GM12878 (cell line): ENCODE measurements around the gene C1orf198. TPM values are rescaled to one million over a fixed set of nuclear protein-coding genes. Genes with fewer than 3 reads are reported as not detected.

ENCODE experiments used
- ATAC-seq: fragments of 200-7000 bp; cut with Tn5 transposase; 3 replicates; pipeline ENCODE4 v1.9.1; 2020; ENCODE audit warnings: mild to moderate bottlenecking, moderate library complexity
- BruUV-seq: library from RNA; stranded (reverse); fragments of 400-500 nt; replicated peaks from 2 replicates; lab custom pipeline; 2021; lab: Mats Ljungman, UMichigan
- CTCF ChIA-PET: fragments of 300-600 bp; sonication (Branson Sonifier 250); formaldehyde crosslinking; extraction: SDS; loops from one replicate; lab custom pipeline; 2021; ENCODE audit warnings: inconsistent platforms; lab: Yijun Ruan, JAX
- POLR2A ChIA-PET: fragments of 350-600 bp; formaldehyde crosslinking; extraction: SDS; loops from one replicate; lab custom pipeline; 2021; ENCODE audit warnings: inconsistent platforms; lab: Charles Lee
- RAD21 ChIA-PET: fragments of 300-600 bp; sonication (Branson Sonifier 250); formaldehyde crosslinking; loops from one replicate; lab custom pipeline; 2023; ENCODE audit warnings: antibody characterized with exemption; ENCODE audit not compliant: unreplicated experiment; lab: Charles Lee
- SMC1A ChIA-PET: fragments of 300-600 bp; sonication (Branson Sonifier 250); formaldehyde crosslinking; loops from one replicate; lab custom pipeline; 2023; ENCODE audit not compliant: unreplicated experiment, uncharacterized antibody; lab: Charles Lee
- DNase-seq: peaks from one replicate; pipeline ENCODE4 v3.0.0-alpha.2; 2011; ENCODE audit warnings: low read depth, low spot score
- FAIRE-seq: peaks from 3 replicates; lab custom pipeline; 2011; peaks lifted over from hg19 to GRCh38; lab: Jason Lieb, UNC
- H2AFZ ChIP-seq: 2 replicates; pipeline ENCODE4 v1.6.0; 2011; ENCODE audit warnings: low read depth, low read length, control low read depth; ENCODE audit not compliant: control insufficient read depth
- H3K27ac ChIP-seq: 2 replicates; pipeline ENCODE4 v1.5.1; 2011; ENCODE audit warnings: control low read depth; ENCODE audit not compliant: control insufficient read depth, insufficient read depth
- H3K27me3 ChIP-seq, 2 experiments: replicated peaks in 1 of 2; 2 replicates each; pipeline versions ENCODE4 v1.6.0 to v1.6.1; 2011; ENCODE audit warnings: low read length in 1 of 2; ENCODE audit not compliant: control insufficient read depth in 2 of 2, insufficient read depth in 2 of 2
- H3K36me3 ChIP-seq, 2 experiments: 2 replicates each; pipeline ENCODE4 v1.5.1; 2011; ENCODE audit warnings: low read length in 1 of 2; ENCODE audit not compliant: control insufficient read depth in 2 of 2, insufficient read depth in 2 of 2
- H3K4me1 ChIP-seq: 2 replicates; pipeline ENCODE4 v1.6.1; 2011; ENCODE audit warnings: mild to moderate bottlenecking, low read length, moderate library complexity, mixed read lengths; ENCODE audit not compliant: control insufficient read depth, insufficient read depth
- H3K4me2 ChIP-seq: 2 replicates; pipeline ENCODE4 v1.6.0; 2011; ENCODE audit warnings: control low read depth; ENCODE audit not compliant: control insufficient read depth, insufficient read depth
- H3K4me3 ChIP-seq: fragments of 200-600 bp; sonication (generic); 2 replicates; pipeline ENCODE4 v1.5.1; 2016
- H3K79me2 ChIP-seq: 2 replicates; pipeline ENCODE4 v1.6.0; 2011; ENCODE audit warnings: low read length; ENCODE audit not compliant: control insufficient read depth, insufficient read depth
- H3K9ac ChIP-seq: 2 replicates; pipeline ENCODE4 v1.8.0; 2011; ENCODE audit warnings: low read length, control low read depth, mixed read lengths; ENCODE audit not compliant: control insufficient read depth, insufficient read depth
- H3K9me3 ChIP-seq: replicated peaks from 3 replicates; pipeline ENCODE4 v1.5.1; 2011; ENCODE audit warnings: mild to moderate bottlenecking, low read length; ENCODE audit not compliant: control insufficient read depth, insufficient read depth
- H4K20me1 ChIP-seq: 2 replicates; pipeline ENCODE4 v1.6.0; 2011; ENCODE audit not compliant: control insufficient read depth, insufficient read depth
- EP300 ChIP-seq, 2 experiments: fragments of 150-350 bp in 1 of 2; IDR thresholded peaks; 2 replicates each; pipeline ENCODE4 v1.6.1; 2011 to 2012; ENCODE audit warnings: low read depth in 2 of 2, low read length in 2 of 2, borderline replicate concordance in 1 of 2, improper control_type of control experiment in 1 of 2, inconsistent platforms in 1 of 2; ENCODE audit not compliant: control insufficient read depth in 1 of 2
- ETV6 ChIP-seq, 2 experiments: fragments of 450-650 bp in 1 of 2; IDR thresholded peaks in 1 of 2; conservative IDR thresholded peaks in 1 of 2; 2 replicates each; pipeline ENCODE4 v1.6.1; 2014; ENCODE audit warnings: antibody characterized with exemption in 1 of 2, borderline replicate concordance in 1 of 2, low read depth in 1 of 2, mild to moderate bottlenecking in 1 of 2, moderate library complexity in 1 of 2
- FOXK2 ChIP-seq: fragments of 450-650 bp; IDR thresholded peaks from 2 replicates; pipeline ENCODE4 v1.6.1; 2017; ENCODE audit warnings: mild to moderate bottlenecking, moderate library complexity
- IRF3 ChIP-seq: fragments of 450-650 bp; IDR thresholded peaks from 2 replicates; pipeline ENCODE4 v1.6.1; 2014; ENCODE audit warnings: mild to moderate bottlenecking
- SMAD5 ChIP-seq: IDR thresholded peaks from 2 replicates; pipeline ENCODE4 v1.6.1; 2016; ENCODE audit warnings: antibody characterized with exemption, low read depth
- STAT3 ChIP-seq: IDR thresholded peaks from 2 replicates; pipeline ENCODE4 v1.6.1; 2011; ENCODE audit warnings: low read depth, low read length, improper control_type of control experiment
- WGBS: methylation state at CpG from one replicate; pipeline ENCODE4 v1.1.6; 2016; ENCODE audit warnings: low lambda C conversion rate; ENCODE audit not compliant: insufficient replicate concordance, insufficient coverage; ENCODE audit errors: missing lambda C conversion rate; 5-methylcytosine and 5-hydroxymethylcytosine counted together
- in situ Hi-C: fragments of 300-500 bp; cut with MboI; formaldehyde crosslinking; loops from 9 replicates; pipeline ENCODE4 v1.14.3; 2018; ENCODE audit warnings: mixed read lengths
- intact Hi-C: fragments of 100-400 bp; cut with micrococcal nuclease; formaldehyde crosslinking; loops from one replicate; pipeline ENCODE4 v1.14.2; 2022; ENCODE audit not compliant: unreplicated experiment
- polyA plus RNA-seq, 11 experiments: library from polyadenylated mRNA; depleted of rRNA in 4 of 11; unstranded in 6 of 11; stranded (reverse) in 5 of 11; fragments of >200 nt; fragmentation: Nextera tagmentation in 4 of 11; fragmentation: Illumina TruSeq in 1 of 11; extraction: Ambion mirVana in 4 of 11; extraction: Trizol in 1 of 11; gene quantifications; 1 replicate in 1 of 11; 2 replicates in 10 of 11; pipeline versions ENCODE4 v1.2.1 to v1.2.3, GENCODE V29; 2011 to 2016; ENCODE audit warnings: inconsistent platforms in 2 of 11, missing spikeins in 2 of 11, low read depth in 1 of 11
- total RNA-seq, 4 experiments: library from RNA; depleted of rRNA in 3 of 4; stranded (reverse); fragments of >200 nt in 3 of 4; fragmentation: Illumina TruSeq in 1 of 4; extraction: Trizol in 1 of 4; gene quantifications; 2 replicates each; pipeline versions ENCODE4 v1.2.1 to v1.2.3, GENCODE V29; 2013 to 2021
- TF ChIP-seq, protein P1 (sequence below): fragments of 450-650 bp; formaldehyde crosslinking; IDR thresholded peaks from 2 replicates; pipeline ENCODE4 v1.4.0; 2022; ENCODE audit warnings: mild to moderate bottlenecking, moderate library complexity
- TF ChIP-seq, protein P2 (sequence below): fragments of 150-350 bp; IDR thresholded peaks from 2 replicates; pipeline ENCODE4 v1.6.1; 2014; ENCODE audit warnings: mild to moderate bottlenecking, low read depth, low read length

The C1orf198 gene
- total and polyA plus RNA-seq, 10 of the 15 experiments (the other 5 are each of a cell fraction or from before 2014, with no cell fraction given) = 0.16 to 2.8 (median 1.1) TPM

GRCh38 chr1:230865062-230865817, 3.1 kb downstream of the C1orf198 start (continued):
- TF ChIP-seq, protein P1, sequence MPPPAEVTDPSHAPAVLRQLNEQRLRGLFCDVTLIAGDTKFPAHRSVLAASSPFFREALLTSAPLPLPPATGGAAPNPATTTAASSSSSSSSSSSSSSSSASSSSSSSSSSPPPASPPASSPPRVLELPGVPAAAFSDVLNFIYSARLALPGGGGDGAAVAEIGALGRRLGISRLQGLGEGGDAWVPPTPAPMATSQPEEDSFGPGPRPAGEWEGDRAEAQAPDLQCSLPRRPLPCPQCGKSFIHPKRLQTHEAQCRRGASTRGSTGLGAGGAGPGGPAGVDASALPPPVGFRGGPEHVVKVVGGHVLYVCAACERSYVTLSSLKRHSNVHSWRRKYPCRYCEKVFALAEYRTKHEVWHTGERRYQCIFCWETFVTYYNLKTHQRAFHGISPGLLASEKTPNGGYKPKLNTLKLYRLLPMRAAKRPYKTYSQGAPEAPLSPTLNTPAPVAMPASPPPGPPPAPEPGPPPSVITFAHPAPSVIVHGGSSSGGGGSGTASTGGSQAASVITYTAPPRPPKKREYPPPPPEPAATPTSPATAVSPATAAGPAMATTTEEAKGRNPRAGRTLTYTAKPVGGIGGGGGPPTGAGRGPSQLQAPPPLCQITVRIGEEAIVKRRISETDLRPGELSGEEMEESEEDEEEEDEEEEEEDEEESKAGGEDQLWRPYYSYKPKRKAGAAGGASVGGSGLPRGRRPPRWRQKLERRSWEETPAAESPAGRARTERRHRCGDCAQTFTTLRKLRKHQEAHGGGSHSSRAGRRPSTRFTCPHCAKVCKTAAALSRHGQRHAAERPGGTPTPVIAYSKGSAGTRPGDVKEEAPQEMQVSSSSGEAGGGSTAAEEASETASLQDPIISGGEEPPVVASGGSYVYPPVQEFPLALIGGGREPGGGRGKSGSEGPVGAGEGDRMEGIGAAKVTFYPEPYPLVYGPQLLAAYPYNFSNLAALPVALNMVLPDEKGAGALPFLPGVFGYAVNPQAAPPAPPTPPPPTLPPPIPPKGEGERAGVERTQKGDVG (CRISPR knock-in tag) = no peak
- TF ChIP-seq STAT3 = no peak
- TF ChIP-seq, protein P2, sequence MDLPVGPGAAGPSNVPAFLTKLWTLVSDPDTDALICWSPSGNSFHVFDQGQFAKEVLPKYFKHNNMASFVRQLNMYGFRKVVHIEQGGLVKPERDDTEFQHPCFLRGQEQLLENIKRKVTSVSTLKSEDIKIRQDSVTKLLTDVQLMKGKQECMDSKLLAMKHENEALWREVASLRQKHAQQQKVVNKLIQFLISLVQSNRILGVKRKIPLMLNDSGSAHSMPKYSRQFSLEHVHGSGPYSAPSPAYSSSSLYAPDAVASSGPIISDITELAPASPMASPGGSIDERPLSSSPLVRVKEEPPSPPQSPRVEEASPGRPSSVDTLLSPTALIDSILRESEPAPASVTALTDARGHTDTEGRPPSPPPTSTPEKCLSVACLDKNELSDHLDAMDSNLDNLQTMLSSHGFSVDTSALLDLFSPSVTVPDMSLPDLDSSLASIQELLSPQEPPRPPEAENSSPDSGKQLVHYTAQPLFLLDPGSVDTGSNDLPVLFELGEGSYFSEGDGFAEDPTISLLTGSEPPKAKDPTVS = no peak

- POLR2A ChIA-PET = no interaction called here
Measured at GRCh38 chr1:230864441-230864840, 3.9 kb downstream of the C1orf198 start.

More at GRCh38 chr1:230864441-230864840, 3.9 kb downstream of the C1orf198 start:
- ChIA-PET SMC1A (no interaction called here), RAD21 (no interaction called here), CTCF (no interaction called here)
- Histone ChIP-seq H3K4me2 (no peak overlapping the region), H4K20me1 (no peaks in the 10 kb centered on the region), H3K27me3 (peaks cover 0 to 5% of the 10 kb centered on the region in 2 experiments; a peak in 3 of 4 replicates), H3K36me3 (no peaks in the 10 kb centered on the region), H3K4me3 (no peak overlapping the region), H3K79me2 (no peaks in the 10 kb centered on the region), H3K27ac (no peak overlapping the region), H3K4me1 (peaks cover 4% of the 10 kb centered on the region; the same call in 1 of the 2 replicates), H2AFZ (no peak overlapping the region), H3K9ac (no peak overlapping the region)
- BruUV-seq = no TSS peak
- intact Hi-C loops (no loop called here), in situ Hi-C loops (no loop called here)
- 57% methylated on average over 9 of the region's 9 CpGs for WGBS
- DNase-seq = no peak
- ATAC-seq = no peak
- TF ChIP-seq ETV6 (conservative IDR thresholded peaks at IDR 0.05 in 1 of 2, IDR thresholded peaks at IDR 0.05 in 1 of 2; ENCODE audit: borderline replicate concordance in 1 of 2, low read depth in 1 of 2) = no peak
- TF ChIP-seq EP300 (IDR thresholded peaks at IDR 0.05; ENCODE audit: borderline replicate concordance in 1 of 2, control insufficient read depth in 1 of 2, low read depth in 2 of 2, low read length in 2 of 2) = no peak
- no peak for TF ChIP-seq SMAD5
- TF ChIP-seq FOXK2 = no peak
- TF ChIP-seq IRF3 = no peak
- TF ChIP-seq, all 136 proteins: peak for 0
- no peaks in the 10 kb centered on the region for H3K9me3 ChIP-seq
- FAIRE-seq = no peak
